ENCODE measurements around the gene PI4K2B.
"Not testable (repeated sequence)": the region's sequence is repeated elsewhere in the genome, so short reads cannot be mapped to it uniquely, and the experiment has no call there.

DNA sequence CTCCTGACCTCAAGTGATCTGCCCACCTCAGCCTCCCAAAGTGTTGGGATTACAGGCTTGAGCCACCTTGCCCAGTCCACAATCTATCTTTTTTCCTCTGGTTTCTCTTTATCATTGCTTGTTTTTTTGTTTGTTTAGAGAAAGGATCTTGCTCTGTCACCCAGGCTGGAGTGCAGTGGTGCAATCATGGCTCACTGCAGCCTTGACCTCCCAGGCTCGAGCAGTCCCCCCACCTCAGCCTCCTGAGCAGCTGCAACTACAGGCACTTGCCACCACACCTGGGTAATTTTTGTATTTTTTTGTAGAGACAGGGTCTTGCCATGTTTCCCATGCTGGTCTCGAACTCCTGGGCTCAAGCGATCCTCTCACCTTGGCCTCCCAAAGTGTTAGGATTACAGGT lies 94.6 kb downstream of the PI4K2B start:
- TF ChIP-seq, protein P1, sequence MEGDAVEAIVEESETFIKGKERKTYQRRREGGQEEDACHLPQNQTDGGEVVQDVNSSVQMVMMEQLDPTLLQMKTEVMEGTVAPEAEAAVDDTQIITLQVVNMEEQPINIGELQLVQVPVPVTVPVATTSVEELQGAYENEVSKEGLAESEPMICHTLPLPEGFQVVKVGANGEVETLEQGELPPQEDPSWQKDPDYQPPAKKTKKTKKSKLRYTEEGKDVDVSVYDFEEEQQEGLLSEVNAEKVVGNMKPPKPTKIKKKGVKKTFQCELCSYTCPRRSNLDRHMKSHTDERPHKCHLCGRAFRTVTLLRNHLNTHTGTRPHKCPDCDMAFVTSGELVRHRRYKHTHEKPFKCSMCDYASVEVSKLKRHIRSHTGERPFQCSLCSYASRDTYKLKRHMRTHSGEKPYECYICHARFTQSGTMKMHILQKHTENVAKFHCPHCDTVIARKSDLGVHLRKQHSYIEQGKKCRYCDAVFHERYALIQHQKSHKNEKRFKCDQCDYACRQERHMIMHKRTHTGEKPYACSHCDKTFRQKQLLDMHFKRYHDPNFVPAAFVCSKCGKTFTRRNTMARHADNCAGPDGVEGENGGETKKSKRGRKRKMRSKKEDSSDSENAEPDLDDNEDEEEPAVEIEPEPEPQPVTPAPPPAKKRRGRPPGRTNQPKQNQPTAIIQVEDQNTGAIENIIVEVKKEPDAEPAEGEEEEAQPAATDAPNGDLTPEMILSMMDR (optimal IDR thresholded peaks at IDR 0.05 in 1 of 3, IDR thresholded peaks at IDR 0.05 in 1 of 3, conservative IDR thresholded peaks at IDR 0.05 in 1 of 3; ENCODE audit: extremely low read depth in 1 of 3, insufficient read depth in 2 of 3, low read length in 3 of 3), result not testable (repeated sequence)
- TF ChIP-seq EZH2 (IDR thresholded peaks at IDR 0.05; ENCODE audit: low read length), result not testable (repeated sequence)

Data from keratinocyte (primary cell).